HUDEP-2 (cell line): ENCODE results near the gene ADIG.
A peak's percentile ranks its signal among the peaks of the same experiment; 100 is the strongest.

Source experiments
- DNase-seq, 76 experiments: peaks; one replicate each; lab custom pipeline; 2025; ENCODE audit not compliant: unreplicated experiment in 76 of 76; lab: John Stamatoyannopoulos, UW

ADIG gene

GRCh38 chr20:38628580-38629470 lies 47.8 kb downstream of the ADIG start:
- DNase-seq, result no peak

GRCh38 chr20:38629979-38630378 lies 49.0 kb downstream of the ADIG start:
- DNase-seq, result no peak

- no peak for DNase-seq
Observed at GRCh38 chr20:38630727-38631126, 49.7 kb downstream of the ADIG start.

GRCh38 chr20:38631155-38632022 lies 50.4 kb downstream of the ADIG start:
- DNase-seq, result no peak

GRCh38 chr20:38633577-38634093 lies 52.6 kb downstream of the ADIG start:
- DNase-seq, result peak in 66 of 76 experiments; percentile 2 to 75 (median 32)

- DNase-seq, result peak in 1 of 76 experiments; percentile 19
Observed at GRCh38 chr20:38635721-38636288, 54.8 kb downstream of the ADIG start.
